K562 (cell line): ENCODE data around the gene MKNK2. TPM values are rescaled to one million over a fixed set of nuclear protein-coding genes. Genes with fewer than 3 reads are reported as not detected.

Experiments
- CBFB ChIP-seq: sonication (generic); formaldehyde crosslinking; IDR thresholded peaks from 2 replicates; pipeline ENCODE4 v1.4.0; 2020; ENCODE audit warnings: mild to moderate bottlenecking, missing genetic modification reagents
- CBX5 ChIP-seq: IDR thresholded peaks from 2 replicates; pipeline ENCODE4 v1.6.1; 2014; ENCODE audit warnings: low read depth, borderline replicate concordance
- CCNT2 ChIP-seq: IDR thresholded peaks from 2 replicates; pipeline ENCODE4 v1.6.1; 2011; ENCODE audit warnings: borderline replicate concordance, low read depth, mild to moderate bottlenecking, moderate library complexity, mixed read lengths, low read length; ENCODE audit not compliant: insufficient read length; ENCODE audit errors: extremely low read depth
- ETS1 ChIP-seq: conservative IDR thresholded peaks from 2 replicates; pipeline ENCODE4 v1.6.1; 2011; ENCODE audit warnings: low read depth, mild to moderate bottlenecking, low read length; ENCODE audit not compliant: control insufficient read depth
- GATAD2A ChIP-seq: fragments of 450-650 bp; IDR thresholded peaks from 2 replicates; pipeline ENCODE4 v1.6.1; 2017
- HLTF ChIP-seq: fragments of 450-650 bp; IDR thresholded peaks from 2 replicates; pipeline ENCODE4 v1.6.1; 2016
- MTA2 ChIP-seq: fragments of 450-650 bp; IDR thresholded peaks from 2 replicates; pipeline ENCODE4 v1.6.1; 2016; ENCODE audit warnings: low read depth
- MTA3 ChIP-seq: fragments of 450-650 bp; formaldehyde crosslinking; IDR thresholded peaks from 2 replicates; pipeline ENCODE4 v1.6.1; 2017; ENCODE audit warnings: mild to moderate bottlenecking, borderline replicate concordance
- NCOA4 ChIP-seq: fragments of 450-650 bp; IDR thresholded peaks from 2 replicates; pipeline ENCODE4 v1.6.1; 2018; ENCODE audit warnings: mild to moderate bottlenecking; ENCODE audit not compliant: partially characterized antibody
- OTX1 ChIP-seq: fragments of 450-650 bp; formaldehyde crosslinking; IDR thresholded peaks from 2 replicates; pipeline ENCODE4 v1.4.0; 2022; ENCODE audit warnings: mild to moderate bottlenecking
- PML ChIP-seq: IDR thresholded peaks from 2 replicates; pipeline ENCODE4 v1.6.1; 2012; ENCODE audit warnings: low read length, inconsistent platforms
- TARDBP ChIP-seq: fragments of 450-650 bp; IDR thresholded peaks from 2 replicates; pipeline ENCODE4 v1.6.1; 2016
- ZBED1 ChIP-seq: IDR thresholded peaks from 2 replicates; pipeline ENCODE4 v1.6.1; 2014
- ZFX ChIP-seq: sonication (generic); formaldehyde crosslinking; IDR thresholded peaks from 2 replicates; pipeline ENCODE4 v1.8.0; 2022; ENCODE audit warnings: mild to moderate bottlenecking, missing genetic modification reagents, moderate library complexity
- ZNF174 ChIP-seq: fragments of 250-450 bp; sonication (Bioruptor Pico); IDR thresholded peaks from 2 replicates; pipeline ENCODE4 v1.4.0; 2020; ENCODE audit warnings: mild to moderate bottlenecking
- ZNF551 ChIP-seq: fragments of 250-450 bp; sonication (Bioruptor Pico); IDR thresholded peaks from 2 replicates; pipeline ENCODE4 v1.5.0; 2021; ENCODE audit warnings: mild to moderate bottlenecking, moderate library complexity
- ZNF589 ChIP-seq: fragments of 200-800 bp; sonication (Bioruptor generic); IDR thresholded peaks from 2 replicates; pipeline ENCODE4 v1.6.1; 2016; ENCODE audit warnings: low read depth, missing genetic modification characterization, missing compliant biosample characterization
- ZNF644 ChIP-seq: fragments of 200-800 bp; sonication (Bioruptor generic); IDR thresholded peaks from 2 replicates; pipeline ENCODE4 v1.6.1; 2016; ENCODE audit warnings: low read depth, missing genetic modification characterization, missing compliant biosample characterization
- ZNF668 ChIP-seq: fragments of 250-450 bp; sonication (Bioruptor Pico); IDR thresholded peaks from 2 replicates; pipeline ENCODE4 v1.8.0; 2022; ENCODE audit warnings: mild to moderate bottlenecking, inconsistent platforms
- polyA plus RNA-seq, 8 experiments: library from polyadenylated mRNA; depleted of rRNA in 4 of 8; stranded (reverse) in 5 of 8; unstranded in 3 of 8; fragments of >200 nt; fragmentation: Nextera tagmentation in 2 of 8; fragmentation: Illumina TruSeq in 1 of 8; extraction: Ambion mirVana in 2 of 8; extraction: Trizol in 1 of 8; gene quantifications; 2 replicates each; pipeline versions ENCODE4 v1.2.1 to v1.2.3, GENCODE V29; 2011 to 2014; ENCODE audit warnings: inconsistent platforms in 1 of 8, missing spikeins in 1 of 8
- total RNA-seq, 7 experiments: library from RNA; depleted of rRNA in 6 of 7; stranded (reverse); fragments of >200 nt in 6 of 7; fragmentation: Illumina TruSeq in 2 of 7; extraction: Trizol in 2 of 7; gene quantifications; 2 replicates each; pipeline versions ENCODE4 v1.2.1 to v1.2.3, GENCODE V29; 2011 to 2021; ENCODE audit warnings: low replicate concordance in 1 of 7
- TF ChIP-seq, protein P1 (sequence below): fragments of 250-450 bp; sonication (Bioruptor Pico); IDR thresholded peaks from 2 replicates; pipeline ENCODE4 v1.4.0; 2020; ENCODE audit warnings: mild to moderate bottlenecking

The MKNK2 gene
- total and polyA plus RNA-seq, 9 of the 15 experiments (the other 6 are each of a cell fraction or from before 2014, with no cell fraction given) = 5.1 to 191 (median 51.9) TPM

GRCh38 chr19:2050991-2051772 is at the start of gene MKNK2 (continued):
- peak; percentile 63; the same call in 1 of the 2 replicates for TF ChIP-seq PML
- TF ChIP-seq CBX5 = no peak
- peak; percentile 90 for TF ChIP-seq ZFX
- TF ChIP-seq OTX1 = no peak
- TF ChIP-seq ZNF551 = no peak
- TF ChIP-seq ETS1 = peak; percentile 93
- TF ChIP-seq ZBED1 = 0 out of 2 replicates have a peak, but pooled peaks have one; percentile 54
- 0 out of 2 replicates have a peak, but pooled peaks have one; percentile 29 for TF ChIP-seq ZNF644 (tag)
- TF ChIP-seq, protein P1, sequence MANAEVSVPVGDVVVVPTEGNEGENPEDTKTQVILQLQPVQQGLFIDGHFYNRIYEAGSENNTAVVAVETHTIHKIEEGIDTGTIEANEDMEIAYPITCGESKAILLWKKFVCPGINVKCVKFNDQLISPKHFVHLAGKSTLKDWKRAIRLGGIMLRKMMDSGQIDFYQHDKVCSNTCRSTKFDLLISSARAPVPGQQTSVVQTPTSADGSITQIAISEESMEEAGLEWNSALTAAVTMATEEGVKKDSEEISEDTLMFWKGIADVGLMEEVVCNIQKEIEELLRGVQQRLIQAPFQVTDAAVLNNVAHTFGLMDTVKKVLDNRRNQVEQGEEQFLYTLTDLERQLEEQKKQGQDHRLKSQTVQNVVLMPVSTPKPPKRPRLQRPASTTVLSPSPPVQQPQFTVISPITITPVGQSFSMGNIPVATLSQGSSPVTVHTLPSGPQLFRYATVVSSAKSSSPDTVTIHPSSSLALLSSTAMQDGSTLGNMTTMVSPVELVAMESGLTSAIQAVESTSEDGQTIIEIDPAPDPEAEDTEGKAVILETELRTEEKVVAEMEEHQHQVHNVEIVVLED (CRISPR knock-in tag) = peak; percentile 83
- no peak for TF ChIP-seq NCOA4
- TF ChIP-seq TARDBP = no peak
- TF ChIP-seq MTA3 = peak; percentile 100
- peak; percentile 14; the same call in 1 of the 2 replicates for TF ChIP-seq ZNF668
- no peak for TF ChIP-seq ZNF174 (CRISPR knock-in tag)
- no peak for TF ChIP-seq MTA2
- TF ChIP-seq CBFB = 0 out of 2 replicates have a peak, but pooled peaks have one; percentile 68
- TF ChIP-seq ZNF589 (CRISPR knock-in tag) = peak; percentile 56; the same call in 1 of the 2 replicates
- TF ChIP-seq HLTF = peak; percentile 60; the same call in 1 of the 2 replicates
- TF ChIP-seq CCNT2 = peak; percentile 94
- TF ChIP-seq GATAD2A = peak; percentile 60; the same call in 1 of the 2 replicates
